ENCODE results near the gene ZNF181.

DNA sequence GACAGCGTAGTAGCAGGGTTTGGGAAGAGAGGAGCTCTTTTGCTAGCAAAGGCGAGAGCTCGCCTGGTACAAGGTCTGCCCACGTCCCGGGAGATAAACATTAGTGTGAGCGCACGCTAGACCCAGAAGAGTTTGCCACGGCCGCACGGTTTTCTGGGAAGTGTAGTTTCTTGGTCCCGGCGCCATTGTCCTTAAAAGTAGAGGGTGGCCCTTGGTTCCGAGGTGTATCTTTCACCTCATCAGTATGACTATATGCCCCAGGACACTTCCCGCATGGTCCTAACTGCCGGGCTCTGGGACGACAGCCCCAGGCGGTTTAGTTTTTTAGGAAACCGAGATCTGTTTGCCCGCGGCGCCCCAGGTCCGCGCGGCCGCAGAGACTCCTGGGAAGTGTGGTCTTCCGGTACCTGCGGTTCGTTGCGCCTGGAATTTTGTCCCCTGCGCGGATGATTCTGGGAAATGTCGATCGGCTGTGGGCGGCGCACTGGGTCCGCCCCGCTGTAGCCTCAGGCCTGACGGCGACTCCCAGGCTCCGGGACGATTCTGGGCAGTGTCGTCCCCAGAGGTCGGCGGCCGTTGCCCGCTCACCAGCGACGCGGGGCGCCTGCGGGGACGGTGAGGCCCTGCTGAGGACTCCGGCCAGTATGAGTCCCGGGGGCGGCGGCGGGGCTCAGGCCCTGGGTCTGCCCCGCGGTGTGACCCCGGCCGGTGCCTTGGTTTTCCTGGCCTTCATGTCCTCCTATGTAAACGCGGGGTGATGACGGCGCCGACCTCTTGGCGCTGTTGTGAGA, at the start of gene ZNF181:
- TF ChIP-seq, protein P1, sequence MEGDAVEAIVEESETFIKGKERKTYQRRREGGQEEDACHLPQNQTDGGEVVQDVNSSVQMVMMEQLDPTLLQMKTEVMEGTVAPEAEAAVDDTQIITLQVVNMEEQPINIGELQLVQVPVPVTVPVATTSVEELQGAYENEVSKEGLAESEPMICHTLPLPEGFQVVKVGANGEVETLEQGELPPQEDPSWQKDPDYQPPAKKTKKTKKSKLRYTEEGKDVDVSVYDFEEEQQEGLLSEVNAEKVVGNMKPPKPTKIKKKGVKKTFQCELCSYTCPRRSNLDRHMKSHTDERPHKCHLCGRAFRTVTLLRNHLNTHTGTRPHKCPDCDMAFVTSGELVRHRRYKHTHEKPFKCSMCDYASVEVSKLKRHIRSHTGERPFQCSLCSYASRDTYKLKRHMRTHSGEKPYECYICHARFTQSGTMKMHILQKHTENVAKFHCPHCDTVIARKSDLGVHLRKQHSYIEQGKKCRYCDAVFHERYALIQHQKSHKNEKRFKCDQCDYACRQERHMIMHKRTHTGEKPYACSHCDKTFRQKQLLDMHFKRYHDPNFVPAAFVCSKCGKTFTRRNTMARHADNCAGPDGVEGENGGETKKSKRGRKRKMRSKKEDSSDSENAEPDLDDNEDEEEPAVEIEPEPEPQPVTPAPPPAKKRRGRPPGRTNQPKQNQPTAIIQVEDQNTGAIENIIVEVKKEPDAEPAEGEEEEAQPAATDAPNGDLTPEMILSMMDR (optimal IDR thresholded peaks at IDR 0.05 in 1 of 3, IDR thresholded peaks at IDR 0.05 in 1 of 3, conservative IDR thresholded peaks at IDR 0.05 in 1 of 3; ENCODE audit: extremely low read depth in 1 of 3, insufficient read depth in 2 of 3, low read length in 3 of 3): peak in 1 of 3 experiments; percentile 2
- no peak for TF ChIP-seq EZH2 (IDR thresholded peaks at IDR 0.05; ENCODE audit: low read length)

Measured in keratinocyte (primary cell).